ENCODE results near the gene PCSK5. TPM values are rescaled to one million over a fixed set of nuclear protein-coding genes. Genes with fewer than 3 reads are reported as not detected.
A peak's percentile ranks its signal among the peaks of the same experiment; 100 is the strongest.

Gene PCSK5
- total RNA-seq, 2 experiments from 2014 or later: 14.4 to 15.2 TPM

DNA sequence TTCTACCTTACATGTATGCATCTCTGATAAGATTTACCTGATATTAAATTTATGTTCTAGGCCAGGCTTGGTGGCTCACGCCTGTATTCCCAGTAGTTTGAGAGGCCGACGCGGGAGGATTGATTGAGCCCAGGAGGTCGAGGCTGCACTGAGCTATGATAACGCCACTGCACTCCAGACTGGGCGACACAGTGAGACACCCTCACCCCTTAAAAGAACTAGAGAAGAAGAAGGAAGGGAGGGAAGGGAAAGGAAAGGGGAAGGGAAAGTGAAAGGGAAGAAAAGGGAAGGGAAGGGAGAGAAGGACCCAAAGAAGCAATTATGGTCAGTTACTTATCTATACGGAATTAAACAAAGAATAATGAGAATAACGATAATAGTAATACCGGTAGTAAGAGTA, 504.9 kb downstream of the PCSK5 start:
- peak in 2 of 14 experiments; percentile 16 to 18 for DNase-seq
- H3K27ac ChIP-seq (ENCODE audit: low read depth in 1 of 2, low read length in 2 of 2): peak overlapping the region; percentile 78 to 80
- ChIA-PET POLR2A (interaction anchor here (0.7 to 2.9 kb wide), 8 partner anchors 64 to 1902 kb away, joined by 3 to 20 read pairs (median 8); partner anchors contain the start of genes CARNMT1, GCNT1, NMRK1 and OSTF1), CTCF (interaction anchor here (1.0 to 1.1 kb wide), 2 partner anchors 56 to 1443 kb away, joined by 3 read pairs; partner anchors contain the start of gene C9orf40)
- no peaks in the 10 kb centered on the region for H3K9me3 ChIP-seq (ENCODE audit: control insufficient read depth in 1 of 2, insufficient read depth in 1 of 2, low read length in 2 of 2)
- H3K9me3 Mint-ChIP-seq: no peaks in the 10 kb centered on the region
- peak overlapping the region; percentile 54 for H3K4me3 Mint-ChIP-seq
- no peaks in the 10 kb centered on the region for H3K27me3 Mint-ChIP-seq
- H3K36me3 Mint-ChIP-seq (ENCODE audit: low read depth): peaks cover 26% of the 10 kb centered on the region
- TF ChIP-seq, protein P1, sequence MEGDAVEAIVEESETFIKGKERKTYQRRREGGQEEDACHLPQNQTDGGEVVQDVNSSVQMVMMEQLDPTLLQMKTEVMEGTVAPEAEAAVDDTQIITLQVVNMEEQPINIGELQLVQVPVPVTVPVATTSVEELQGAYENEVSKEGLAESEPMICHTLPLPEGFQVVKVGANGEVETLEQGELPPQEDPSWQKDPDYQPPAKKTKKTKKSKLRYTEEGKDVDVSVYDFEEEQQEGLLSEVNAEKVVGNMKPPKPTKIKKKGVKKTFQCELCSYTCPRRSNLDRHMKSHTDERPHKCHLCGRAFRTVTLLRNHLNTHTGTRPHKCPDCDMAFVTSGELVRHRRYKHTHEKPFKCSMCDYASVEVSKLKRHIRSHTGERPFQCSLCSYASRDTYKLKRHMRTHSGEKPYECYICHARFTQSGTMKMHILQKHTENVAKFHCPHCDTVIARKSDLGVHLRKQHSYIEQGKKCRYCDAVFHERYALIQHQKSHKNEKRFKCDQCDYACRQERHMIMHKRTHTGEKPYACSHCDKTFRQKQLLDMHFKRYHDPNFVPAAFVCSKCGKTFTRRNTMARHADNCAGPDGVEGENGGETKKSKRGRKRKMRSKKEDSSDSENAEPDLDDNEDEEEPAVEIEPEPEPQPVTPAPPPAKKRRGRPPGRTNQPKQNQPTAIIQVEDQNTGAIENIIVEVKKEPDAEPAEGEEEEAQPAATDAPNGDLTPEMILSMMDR (IDR thresholded peaks at IDR 0.05): no peak
- peak overlapping the region; percentile 93 for H3K4me3 ChIP-seq (ENCODE audit: low read length)
- no peaks in the 10 kb centered on the region for H3K27me3 ChIP-seq (ENCODE audit: control insufficient read depth in 1 of 2, insufficient read depth in 2 of 2, low read length in 2 of 2)
- intact Hi-C loops (cut with DNase I, micrococcal nuclease): loop anchor here (2.0 to 10.0 kb wide), 8 partner anchors 309 to 1441 kb away; partner anchors contain the start of genes C9orf40 (in 1 of the 2), CARNMT1 (in 1 of the 2), NMRK1 (in 1 of the 2) and OSTF1 (in 1 of the 2)
- ATAC-seq (ENCODE audit: poor library complexity): no peak
- H3K4me1 ChIP-seq (ENCODE audit: insufficient read depth, low read length): peaks cover 25% of the 10 kb centered on the region
- H3K36me3 ChIP-seq (ENCODE audit: insufficient read depth, low read length): no peaks in the 10 kb centered on the region
- H3K4me1 Mint-ChIP-seq (ENCODE audit: low read depth): peaks cover 40% of the 10 kb centered on the region
- H3K27ac Mint-ChIP-seq: peak overlapping the region; percentile 96

DNA sequence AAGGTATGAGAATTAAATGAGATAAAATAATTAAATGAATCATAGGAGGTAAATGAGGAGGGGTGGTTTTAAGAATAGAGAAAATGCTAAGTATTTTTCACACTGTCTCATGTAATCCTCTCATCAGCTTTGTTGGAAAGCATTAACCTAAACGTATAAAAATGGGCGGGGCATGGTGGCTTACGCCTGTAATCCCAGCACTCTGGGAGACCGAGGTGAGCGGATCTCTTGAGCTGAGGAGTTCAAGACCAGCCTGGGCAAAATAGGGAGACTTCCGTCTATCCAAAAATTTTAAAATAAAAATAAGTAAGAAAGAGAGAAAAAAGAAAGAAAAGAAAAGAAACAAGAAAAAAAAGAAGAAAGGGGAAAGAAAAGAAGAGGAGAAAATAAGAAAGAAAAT, 505.7 kb downstream of the PCSK5 start:
- TF ChIP-seq, protein P1 (IDR thresholded peaks at IDR 0.05): no peak
- Mint-ChIP-seq H3K36me3 (ENCODE audit: low read depth) (peaks cover 19% of the 10 kb centered on the region), H3K27ac (peak overlapping the region; percentile 96), H3K27me3 (no peaks in the 10 kb centered on the region), H3K4me3 (no peak overlapping the region), H3K9me3 (no peaks in the 10 kb centered on the region), H3K4me1 (ENCODE audit: low read depth) (peaks cover 34% of the 10 kb centered on the region)
- no peak for DNase-seq
- Histone ChIP-seq H3K9me3 (ENCODE audit: control insufficient read depth in 1 of 2, insufficient read depth in 1 of 2, low read length in 2 of 2) (no peaks in the 10 kb centered on the region), H3K4me1 (ENCODE audit: insufficient read depth, low read length) (peaks cover 25% of the 10 kb centered on the region), H3K27me3 (ENCODE audit: control insufficient read depth in 1 of 2, insufficient read depth in 2 of 2, low read length in 2 of 2) (no peaks in the 10 kb centered on the region), H3K4me3 (ENCODE audit: low read length) (no peak overlapping the region), H3K27ac (ENCODE audit: low read depth in 1 of 2, low read length in 2 of 2) (no peak overlapping the region), H3K36me3 (ENCODE audit: insufficient read depth, low read length) (no peaks in the 10 kb centered on the region)
- intact Hi-C loops (cut with DNase I, micrococcal nuclease): loop anchor here in 1 of 2 experiments (5.0 to 10.0 kb wide), 6 partner anchors 371 to 1441 kb away; partner anchors contain the start of genes C9orf40, CARNMT1, NMRK1 and OSTF1
- no peak for ATAC-seq (ENCODE audit: poor library complexity)
- CTCF ChIA-PET: no interaction called here
- POLR2A ChIA-PET: no interaction called here

DNA sequence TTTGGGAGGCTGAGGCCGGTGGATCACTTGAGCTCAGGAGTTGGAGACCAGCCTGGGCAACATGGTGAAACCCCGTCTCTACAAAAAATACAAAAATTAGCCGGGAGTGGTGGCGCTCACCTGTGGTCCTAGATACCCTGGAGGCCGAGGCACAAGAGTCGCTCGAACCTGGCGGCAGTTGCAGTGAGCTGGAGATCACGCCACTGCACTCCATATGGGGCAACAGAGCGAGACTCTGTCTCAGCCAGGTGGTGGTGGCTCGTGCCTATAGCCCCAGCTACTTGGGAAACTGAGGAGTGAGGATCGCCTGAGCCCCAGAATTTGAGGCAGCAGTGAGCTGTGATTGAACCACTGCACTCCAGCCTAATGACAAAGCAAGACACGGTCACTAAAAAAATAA, 506.1 kb downstream of the PCSK5 start:
- ChIA-PET POLR2A (no interaction called here), CTCF (no interaction called here)
- no peak overlapping the region for H3K4me3 ChIP-seq (ENCODE audit: low read length)
- H3K27ac Mint-ChIP-seq: no peak overlapping the region
- H3K9me3 ChIP-seq (ENCODE audit: control insufficient read depth in 1 of 2, insufficient read depth in 1 of 2, low read length in 2 of 2): no peaks in the 10 kb centered on the region
- no peaks in the 10 kb centered on the region for H3K27me3 ChIP-seq (ENCODE audit: control insufficient read depth in 1 of 2, insufficient read depth in 2 of 2, low read length in 2 of 2)
- ATAC-seq (ENCODE audit: poor library complexity) (no peak), DNase-seq (peak in 1 of 14 experiments; percentile 17)
- no peak overlapping the region for H3K27ac ChIP-seq (ENCODE audit: low read depth in 1 of 2, low read length in 2 of 2)
- peaks cover 33% of the 10 kb centered on the region for H3K4me1 Mint-ChIP-seq (ENCODE audit: low read depth)
- no peaks in the 10 kb centered on the region for H3K27me3 Mint-ChIP-seq
- H3K4me1 ChIP-seq (ENCODE audit: insufficient read depth, low read length): peaks cover 25% of the 10 kb centered on the region
- no peaks in the 10 kb centered on the region for H3K9me3 Mint-ChIP-seq
- H3K36me3 ChIP-seq (ENCODE audit: insufficient read depth, low read length): no peaks in the 10 kb centered on the region
- intact Hi-C loops (cut with DNase I, micrococcal nuclease): loop anchor here in 1 of 2 experiments (5.0 to 10.0 kb wide), 6 partner anchors 372 to 1442 kb away; partner anchors contain the start of genes C9orf40, CARNMT1, NMRK1 and OSTF1
- peaks cover 18% of the 10 kb centered on the region for H3K36me3 Mint-ChIP-seq (ENCODE audit: low read depth)
- H3K4me3 Mint-ChIP-seq: no peak overlapping the region
- TF ChIP-seq, protein P1 (IDR thresholded peaks at IDR 0.05): no peak

Data from CD4-positive, alpha-beta T cell (primary cell).